Natural killer cell (primary cell): ENCODE data around the gene SLC25A23. TPM values are rescaled to one million over a fixed set of nuclear protein-coding genes. Genes with fewer than 3 reads are reported as not detected.

Experiments
- ATAC-seq, 3 donors: fragments of 150-1000 bp in 2 of 3; fragments of 200-7000 bp in 1 of 3; cut with Tn5 transposase; 1 replicate in 1 of 3; 2 replicates in 2 of 3; pipeline ENCODE4 v1.10.0; 2021; ENCODE audit warnings: mild to moderate bottlenecking in 2 of 3, moderate library complexity in 2 of 3
- DNase-seq, 2 donors: peaks; one replicate each; pipeline versions ENCODE4 v3.0.0 to v3.0.0-alpha.2; 2013 to 2021; ENCODE audit warnings: mixed read lengths in 1 of 2
- H3K27ac ChIP-seq: one replicate; pipeline ENCODE4 v1.5.1; 2013; ENCODE audit warnings: mild to moderate bottlenecking, low read length
- H3K27me3 ChIP-seq: one replicate; pipeline ENCODE4 v1.6.1; 2013; ENCODE audit warnings: low read length; ENCODE audit not compliant: control insufficient read depth, insufficient read depth
- H3K36me3 ChIP-seq: one replicate; pipeline ENCODE4 v1.6.1; 2013; ENCODE audit warnings: low read length; ENCODE audit not compliant: control insufficient read depth, insufficient read depth
- H3K4me1 ChIP-seq: one replicate; pipeline ENCODE4 v1.6.1; 2013; ENCODE audit warnings: low read length; ENCODE audit not compliant: control insufficient read depth, insufficient read depth
- H3K4me3 ChIP-seq: one replicate; pipeline ENCODE4 v1.5.1; 2013; ENCODE audit warnings: low read length
- H3K9me3 ChIP-seq: one replicate; pipeline ENCODE4 v1.6.1; 2013; ENCODE audit warnings: low read length; ENCODE audit not compliant: control insufficient read depth, insufficient read depth
- H3K27ac Mint-ChIP-seq, 2 donors: one replicate each; pipeline ENCODE4 v1.8.0; 2022; ENCODE audit warnings: mild to moderate bottlenecking in 2 of 2, mixed read lengths in 2 of 2, moderate library complexity in 1 of 2
- H3K27me3 Mint-ChIP-seq, 2 donors: one replicate each; pipeline ENCODE4 v1.8.0; 2022; ENCODE audit warnings: low read depth in 2 of 2, mixed read lengths in 2 of 2
- H3K36me3 Mint-ChIP-seq: one replicate; pipeline ENCODE4 v1.8.0; 2022; ENCODE audit warnings: mixed read lengths
- H3K4me1 Mint-ChIP-seq, 2 donors: one replicate each; pipeline ENCODE4 v1.8.0; 2022; ENCODE audit warnings: mixed read lengths in 2 of 2
- H3K4me3 Mint-ChIP-seq: one replicate; pipeline ENCODE4 v1.8.0; 2022; ENCODE audit warnings: mild to moderate bottlenecking, moderate library complexity, mixed read lengths
- H3K9me3 Mint-ChIP-seq, 2 donors: one replicate each; pipeline ENCODE4 v1.8.0; 2022; ENCODE audit warnings: mixed read lengths in 2 of 2
- CTCF ChIP-seq: fragments of 200-600 bp; IDR thresholded peaks from one replicate; pipeline ENCODE4 v1.8.0; 2022; ENCODE audit warnings: antibody characterized with exemption
- WGBS: methylation state at CpG from one replicate; pipeline ENCODE4 v1.1.7; 2013; ENCODE audit warnings: missing lambda C conversion rate; ENCODE audit not compliant: insufficient coverage; 5-methylcytosine and 5-hydroxymethylcytosine counted together
- intact Hi-C: fragments of 100-400 bp; cut with micrococcal nuclease; formaldehyde crosslinking; loops from one replicate; pipeline ENCODE4 v1.14.2; 2022
- total RNA-seq, 4 donors: library from RNA; stranded (reverse); fragments of 120-200 nt in 1 of 4; gene quantifications; one replicate each; pipeline versions ENCODE4 v1.2.3 to v1.2.4, GENCODE V29; 2013 to 2022

The SLC25A23 gene
- total RNA-seq, 3 donors from 2014 or later (not counting 1 experiment from before 2014, with no cell fraction given): 7.8 to 10.5 (median 8.7) TPM

DNA sequence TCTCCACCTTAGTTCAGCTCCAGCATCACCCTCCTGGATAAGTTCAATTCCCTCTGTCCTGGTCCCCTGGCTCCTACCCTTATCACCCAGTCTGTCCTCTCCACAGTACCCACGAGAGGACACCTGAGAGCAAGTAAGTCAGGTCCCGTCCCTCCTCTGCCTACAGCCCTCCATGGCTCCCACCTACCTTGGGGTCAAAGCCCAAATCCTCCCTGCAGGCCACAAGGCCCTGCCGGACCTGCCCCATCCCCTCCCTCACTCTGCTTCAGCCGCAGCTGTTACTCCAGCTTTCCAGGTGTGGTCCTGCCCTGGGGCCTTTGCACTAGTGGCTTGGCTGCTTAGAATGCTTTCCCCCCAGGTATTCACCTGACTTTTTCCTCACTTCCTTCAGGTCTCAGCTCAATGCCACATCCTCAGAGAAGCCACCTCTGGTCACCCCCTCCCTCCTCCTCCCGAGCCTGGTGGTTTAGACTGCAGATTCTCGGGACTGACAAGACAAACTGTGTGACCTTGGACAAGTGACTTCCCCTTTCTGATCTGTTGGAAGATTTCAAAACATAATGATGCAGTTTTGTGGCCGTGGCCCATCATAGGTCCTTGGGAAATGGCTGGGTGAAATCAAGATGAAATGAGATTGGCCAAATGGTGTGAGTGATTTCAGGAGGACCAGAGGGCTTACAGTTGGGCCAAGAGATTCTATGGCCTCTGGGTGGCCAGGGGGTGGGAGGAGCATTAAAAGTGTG is 38.9 kb upstream of the SLC25A23 start:
- no peaks in the 10 kb centered on the region for H3K9me3 Mint-ChIP-seq
- 67% methylated on average over 7 of the region's 7 CpGs for WGBS
- H3K4me1 Mint-ChIP-seq: peaks cover 0 to 11% of the 10 kb centered on the region in 2 donors

DNA sequence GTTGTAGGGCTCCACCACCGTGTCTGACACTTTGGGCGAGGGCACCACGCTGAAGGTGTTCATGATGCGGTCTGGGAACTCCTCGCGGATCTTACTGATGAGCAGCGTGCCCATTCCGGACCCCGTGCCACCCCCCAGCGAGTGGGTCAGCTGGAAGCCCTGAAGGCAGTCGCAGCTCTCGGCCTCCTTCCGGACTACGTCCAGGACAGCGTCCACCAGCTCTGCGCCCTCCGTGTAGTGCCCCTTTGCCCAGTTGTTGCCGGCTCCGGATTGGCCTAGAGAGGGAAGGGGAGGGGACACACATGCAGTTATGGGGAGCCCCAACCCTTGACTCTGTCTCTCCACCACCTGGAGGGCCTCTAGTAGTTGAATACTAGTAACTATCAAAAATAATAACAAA is 36.4 kb upstream of the SLC25A23 start:
- H3K36me3 ChIP-seq: no peaks in the 10 kb centered on the region
- DNase-seq: no peak
- intact Hi-C loops: no loop called here
- Mint-ChIP-seq H3K27ac (no peak overlapping the region), H3K36me3 (no peaks in the 10 kb centered on the region), H3K9me3 (peaks cover 0 to 2% of the 10 kb centered on the region in 2 donors), H3K4me3 (no peak overlapping the region), H3K27me3 (peaks cover 0 to 17% of the 10 kb centered on the region in 2 donors), H3K4me1 (no peaks in the 10 kb centered on the region)
- no peak for ATAC-seq
- peaks cover under 1% of the 10 kb centered on the region for H3K27me3 ChIP-seq
- 96% methylated on average over 19 of the region's 19 CpGs for whole genome bisulfite sequencing
- no peak overlapping the region for H3K27ac ChIP-seq
- no peak for TF ChIP-seq CTCF
- H3K4me1 ChIP-seq: no peaks in the 10 kb centered on the region
- no peaks in the 10 kb centered on the region for H3K9me3 ChIP-seq
- H3K4me3 ChIP-seq: no peak overlapping the region

More for the DNA sequence above, 38.9 kb upstream of the SLC25A23 start:
- Histone ChIP-seq H3K4me1 (peaks cover 15% of the 10 kb centered on the region), H3K36me3 (no peaks in the 10 kb centered on the region), H3K27ac (no peak overlapping the region), H3K27me3 (peaks cover 13% of the 10 kb centered on the region), H3K9me3 (no peaks in the 10 kb centered on the region), H3K4me3 (no peak overlapping the region)
- intact Hi-C loops: no loop called here
- H3K36me3 Mint-ChIP-seq: no peaks in the 10 kb centered on the region
- DNase-seq: no peak
- no peak for ATAC-seq
- H3K27me3 Mint-ChIP-seq: peaks cover 0 to 26% of the 10 kb centered on the region in 2 donors
- no peak for TF ChIP-seq CTCF
- no peak overlapping the region for H3K4me3 Mint-ChIP-seq
- H3K27ac Mint-ChIP-seq: no peak overlapping the region

DNA sequence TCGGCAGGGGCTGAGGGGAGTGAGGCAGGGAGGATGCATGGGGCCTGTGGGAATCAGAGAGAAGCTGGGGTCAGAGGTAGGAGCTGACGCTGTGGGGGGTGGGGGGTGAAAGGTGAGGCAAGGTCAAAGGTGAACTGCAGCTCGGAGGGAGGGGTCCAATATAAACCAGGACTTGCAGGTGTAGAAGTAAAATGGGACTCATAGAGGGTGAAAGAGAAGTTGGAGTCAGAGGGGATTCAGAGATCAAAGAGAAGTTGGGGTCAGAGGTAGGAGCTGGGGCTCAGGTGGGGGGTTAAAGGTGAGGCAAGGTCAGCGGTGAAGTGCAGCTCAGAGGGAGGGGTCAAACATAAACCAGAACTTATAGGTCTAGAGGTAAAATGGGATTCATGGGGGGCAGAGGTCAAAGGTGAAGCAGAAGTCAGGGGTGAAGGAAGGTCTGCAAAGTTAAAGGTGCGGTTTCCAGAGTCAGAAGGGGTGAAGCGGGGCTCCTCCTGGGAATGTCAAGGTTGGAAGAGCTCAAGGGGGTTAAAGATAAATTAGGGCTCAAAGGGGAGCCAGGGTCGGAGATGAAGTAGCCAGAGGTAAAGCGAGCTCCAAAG is 34.9 kb upstream of the SLC25A23 start:
- peaks cover 0 to 2% of the 10 kb centered on the region in 2 donors for H3K9me3 Mint-ChIP-seq
- Histone ChIP-seq H3K4me1 (peaks cover 6% of the 10 kb centered on the region), H3K27ac (no peak overlapping the region), H3K4me3 (no peak overlapping the region), H3K9me3 (no peaks in the 10 kb centered on the region), H3K27me3 (no peaks in the 10 kb centered on the region), H3K36me3 (no peaks in the 10 kb centered on the region)
- 92% methylated on average over 8 of the region's 8 CpGs for WGBS
- no peak overlapping the region for H3K4me3 Mint-ChIP-seq
- DNase-seq (no peak), ATAC-seq (no peak)
- no peak for TF ChIP-seq CTCF
- intact Hi-C loops: no loop called here
- no peaks in the 10 kb centered on the region for H3K36me3 Mint-ChIP-seq
- H3K27ac Mint-ChIP-seq: no peak overlapping the region
- peaks cover 0 to 12% of the 10 kb centered on the region in 2 donors for H3K27me3 Mint-ChIP-seq
- peaks cover 10% of the 10 kb centered on the region in 2 donors for H3K4me1 Mint-ChIP-seq
